Fibroblast of skin of right quadriceps (primary cell): ENCODE measurements around the gene JAM2.
"Not testable (repeated sequence)": the region's sequence is repeated elsewhere in the genome, so short reads cannot be mapped to it uniquely, and the experiment has no call there.

ENCODE experiments used
- DNase-seq: peaks from one replicate; pipeline ENCODE4 v3.0.0-alpha.2; 2013

Gene JAM2

GRCh38 chr21:25638660-25639550 is at the start of gene JAM2:
TSS of gene JAM2 (plus strand) at chr21:25639258. CDS start at chr21:25639822, 564 bp downstream.
- DNase-seq, result peak; percentile 49

GRCh38 chr21:25589887-25590286 is 49.2 kb upstream of the JAM2 start:
- no peak for DNase-seq

DNA sequence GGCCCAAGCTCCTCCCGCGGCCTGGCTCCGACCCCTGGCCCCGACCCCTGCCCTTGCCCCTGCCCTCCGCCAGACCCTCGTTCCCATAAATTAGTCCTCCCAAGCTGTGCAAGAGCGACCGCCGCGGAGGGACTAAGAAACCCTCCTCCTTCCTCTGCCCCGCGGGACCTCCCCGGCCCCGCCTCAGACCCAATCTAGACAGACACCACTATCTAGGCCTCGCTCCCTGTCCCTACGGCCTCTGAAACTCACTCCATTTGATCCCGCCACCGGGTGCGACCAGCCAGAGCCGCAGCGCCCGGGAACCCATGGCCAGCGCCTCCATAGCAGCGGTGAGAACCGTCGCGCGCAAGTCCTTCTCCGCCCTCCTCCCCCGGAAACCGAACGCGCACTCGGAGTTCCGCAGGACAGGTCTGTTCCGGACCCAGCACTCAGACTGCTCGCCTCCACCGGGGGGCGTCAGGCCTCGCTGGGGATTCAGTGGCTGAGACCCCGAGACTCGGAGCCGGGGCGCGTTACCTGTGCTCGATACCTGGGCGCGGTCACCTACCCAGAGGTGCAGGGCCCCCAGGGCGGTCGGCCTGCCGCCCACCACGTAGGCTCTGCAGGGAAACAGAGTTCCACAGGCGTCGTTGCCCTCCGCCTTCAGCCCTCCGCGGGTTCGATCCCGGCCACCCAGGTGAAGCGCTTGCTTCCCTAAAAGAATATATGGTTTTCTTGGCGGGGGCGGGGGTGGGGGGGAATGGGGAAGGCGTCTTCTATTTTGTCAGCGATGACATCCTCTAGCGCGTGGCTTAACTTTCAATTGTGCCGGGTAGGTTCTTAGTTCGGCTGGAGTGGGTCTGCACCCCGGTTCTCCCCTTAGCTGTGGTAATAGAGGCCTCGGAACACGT is 31.7 kb upstream of the JAM2 start, which contains the start of gene MRPL39:
TSS of gene MRPL39 (minus strand) at position 331 of the 893 bp plus-strand sequence. CDS start at position 325, 6 bp downstream.
- DNase-seq, result peak; percentile 89

DNA sequence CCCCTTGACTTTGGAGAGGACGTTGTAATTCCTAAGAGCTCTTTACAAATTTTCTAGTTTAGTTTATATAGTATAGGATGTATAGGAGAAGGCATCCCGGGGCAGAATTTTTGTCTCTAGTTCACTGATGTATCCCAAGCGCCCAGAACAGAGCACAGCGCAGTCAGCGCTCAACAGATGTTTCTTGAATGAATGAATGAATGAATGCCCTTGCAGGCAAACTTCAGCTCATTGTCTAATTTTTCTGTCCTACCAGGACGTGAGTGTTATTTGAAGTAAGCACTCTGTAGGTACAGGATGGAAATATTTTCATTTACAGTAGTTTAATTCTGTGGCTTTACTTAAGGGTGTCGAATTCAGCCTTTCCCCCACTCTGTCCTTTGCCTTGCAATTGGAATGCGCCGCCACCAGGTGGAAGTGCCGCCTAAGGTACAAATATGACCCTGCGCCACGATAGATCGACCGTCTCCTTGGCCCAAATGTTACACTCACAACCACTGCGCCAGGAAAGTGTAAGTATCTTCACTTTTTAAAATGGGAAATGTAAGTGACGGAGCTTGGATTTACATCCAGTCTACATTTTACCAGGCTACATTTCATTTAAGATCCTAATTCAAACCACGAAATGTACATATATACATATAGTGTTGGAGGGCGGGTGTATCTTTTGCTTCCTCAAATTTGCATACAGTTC is 30.9 kb upstream of the JAM2 start:
- DNase-seq, result peak; percentile 80

- no peak for DNase-seq
These were observed 24.6 kb upstream of the JAM2 start for GRCh38 chr21:25614441-25614840.

- no peak for DNase-seq
These were observed 23.2 kb upstream of the JAM2 start for GRCh38 chr21:25615880-25616279.

DNA sequence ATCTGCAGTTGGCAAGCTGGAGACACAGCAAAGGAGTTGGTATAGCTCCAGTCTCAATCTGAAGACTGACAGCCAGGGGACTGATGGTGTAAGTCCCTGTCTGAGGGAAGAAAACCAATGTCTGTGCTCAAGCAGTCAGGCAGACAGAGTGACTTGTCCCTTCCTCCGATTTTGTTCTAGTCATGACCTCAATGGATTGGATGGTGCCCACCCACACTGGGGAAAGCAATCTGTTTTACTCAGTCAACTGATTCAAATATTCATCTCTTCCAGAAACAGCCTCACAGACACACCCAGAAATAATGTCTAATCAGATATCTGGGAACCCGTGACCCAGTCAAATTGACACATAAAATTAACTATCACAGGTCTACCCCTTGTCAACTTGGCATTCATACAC is 19.9 kb upstream of the JAM2 start:
- DNase-seq, result no peak

GRCh38 chr21:25624511-25624910 is 14.5 kb upstream of the JAM2 start:
- DNase-seq, result no peak

- DNase-seq, result no peak
These were observed 14.0 kb upstream of the JAM2 start for GRCh38 chr21:25625036-25625435.

DNA sequence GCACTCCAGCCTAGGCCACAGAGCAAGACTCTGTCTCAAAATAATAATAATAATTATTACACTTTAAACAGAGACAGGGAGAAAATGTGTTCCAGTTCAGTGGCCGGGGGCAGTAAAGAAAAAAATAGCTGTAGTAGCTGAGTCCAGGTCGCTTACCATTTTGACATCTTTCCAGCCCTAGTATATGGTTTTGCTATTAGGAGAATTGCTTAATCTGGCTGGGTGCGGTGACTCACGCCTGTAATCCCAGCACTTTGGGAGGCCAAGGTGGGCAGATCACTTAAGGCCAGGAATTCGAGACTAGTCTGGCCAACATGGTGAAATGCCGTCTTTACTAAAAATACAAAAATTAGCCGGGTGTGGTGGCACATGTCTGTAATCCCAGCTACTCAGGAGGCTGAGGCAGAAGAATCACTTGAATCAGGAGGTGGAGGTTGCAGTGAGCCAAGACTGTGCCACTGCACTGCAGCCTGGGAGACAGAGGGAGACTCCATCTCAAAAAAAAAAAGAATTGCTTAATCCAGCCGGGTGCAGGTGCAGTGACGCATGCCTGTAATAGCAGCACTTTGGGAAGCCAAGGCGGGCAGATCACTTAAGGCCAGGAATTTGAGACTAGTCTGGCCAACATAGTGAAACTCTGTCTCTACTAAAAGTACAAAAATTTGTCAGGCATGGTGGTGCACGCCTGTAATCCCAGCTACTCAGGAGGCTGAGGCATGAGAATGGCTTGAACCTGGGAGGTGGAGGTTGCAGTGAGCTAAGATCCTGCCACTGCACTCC is 13.1 kb upstream of the JAM2 start:
- DNase-seq, result not testable (repeated sequence)

DNA sequence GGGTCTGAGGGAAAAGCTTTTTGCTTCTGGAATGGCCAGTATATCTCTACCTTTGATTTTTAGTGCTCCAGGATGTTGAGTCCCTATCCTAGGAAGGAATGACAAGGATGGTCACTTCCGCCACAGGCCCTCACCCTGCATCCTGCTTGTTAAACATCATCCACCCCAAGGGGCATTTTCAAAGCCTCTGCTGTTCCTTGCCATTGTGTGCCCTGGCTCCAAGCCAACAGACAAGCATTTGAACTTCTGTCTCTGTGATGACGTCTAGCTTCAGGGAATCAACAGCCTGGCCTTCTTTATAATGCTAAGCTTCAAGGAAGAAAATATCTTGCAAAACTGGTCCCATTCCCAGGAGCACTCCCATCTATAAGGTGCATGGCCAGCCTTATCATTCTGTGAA is 12.3 kb upstream of the JAM2 start:
- DNase-seq, result no peak

GRCh38 chr21:25632296-25632695 is 6.8 kb upstream of the JAM2 start:
- DNase-seq, result no peak

DNA sequence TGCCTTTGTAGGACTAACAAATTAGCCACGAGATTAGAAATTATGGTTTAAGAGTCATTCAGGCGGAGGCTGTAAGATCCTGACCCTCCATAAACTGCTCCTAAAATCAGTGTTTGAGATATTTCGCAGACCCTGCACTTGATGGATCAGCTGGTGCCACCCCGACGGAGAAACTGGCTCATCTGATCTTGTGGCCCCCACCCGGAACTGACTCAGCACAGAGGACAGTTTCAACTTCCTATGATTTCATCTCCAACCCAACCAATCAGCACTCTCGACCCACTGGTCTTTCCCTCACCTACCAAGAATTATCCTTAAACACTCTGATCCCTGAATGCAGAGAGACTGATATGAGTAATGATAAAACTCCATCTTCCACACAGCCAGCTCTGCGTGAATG is 3.7 kb upstream of the JAM2 start:
- no peak for DNase-seq

DNA sequence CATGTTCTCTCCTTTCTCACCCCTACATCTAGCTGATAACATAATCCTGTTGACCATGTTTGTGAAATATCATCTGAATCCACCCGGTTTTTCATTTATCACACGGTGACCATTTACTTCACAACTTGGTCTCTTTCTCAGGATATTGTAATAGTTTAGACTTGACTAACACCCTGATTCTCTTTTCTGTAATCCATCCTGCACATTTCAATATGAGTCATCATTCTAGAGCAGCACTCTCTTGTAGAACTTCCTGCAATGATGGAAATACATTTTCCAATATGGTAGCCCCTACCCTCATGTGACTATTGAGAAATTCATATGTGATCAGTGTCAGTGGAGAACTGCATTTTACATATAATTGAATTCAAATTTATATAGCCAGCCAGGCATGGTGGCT is 2.3 kb upstream of the JAM2 start:
- DNase-seq, result peak; percentile 13

GRCh38 chr21:25637851-25638659 is 1.0 kb upstream of the JAM2 start:
- DNase-seq, result peak; percentile 14

DNA sequence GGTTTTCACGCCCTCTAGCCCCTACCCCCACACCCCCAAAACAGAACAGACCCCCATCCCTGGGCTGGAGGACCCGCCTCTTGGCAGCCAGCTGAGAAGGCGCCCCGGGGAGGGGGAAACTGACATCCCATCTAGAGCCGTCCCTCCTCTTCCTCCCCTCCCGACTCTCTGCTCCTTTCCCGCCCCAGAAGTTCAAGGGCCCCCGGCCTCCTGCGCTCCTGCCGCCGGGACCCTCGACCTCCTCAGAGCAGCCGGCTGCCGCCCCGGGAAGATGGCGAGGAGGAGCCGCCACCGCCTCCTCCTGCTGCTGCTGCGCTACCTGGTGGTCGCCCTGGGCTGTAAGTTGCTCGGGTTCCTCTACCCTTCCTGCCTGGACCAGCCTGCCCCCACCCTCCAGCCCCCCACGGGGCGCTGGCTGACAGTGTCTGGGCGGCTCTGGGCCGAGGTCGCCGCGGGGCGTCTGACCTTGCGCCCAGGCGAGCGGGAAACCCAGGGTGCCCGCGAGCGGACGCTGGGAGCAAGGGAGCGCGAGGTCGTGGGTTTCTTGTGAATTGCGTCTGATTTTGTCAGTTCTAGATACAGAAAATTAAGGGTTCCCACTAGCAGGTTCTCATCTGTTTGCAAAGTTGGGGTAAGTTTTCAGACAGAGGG is 618 bp downstream of the JAM2 start:
- DNase-seq, result peak; percentile 33

GRCh38 chr21:25640202-25640942 is 1.3 kb downstream of the JAM2 start:
- DNase-seq, result peak; percentile 5

GRCh38 chr21:25640943-25641292 is 1.9 kb downstream of the JAM2 start:
- DNase-seq, result no peak

GRCh38 chr21:25643486-25643885 is 4.4 kb downstream of the JAM2 start:
- DNase-seq, result no peak

DNA sequence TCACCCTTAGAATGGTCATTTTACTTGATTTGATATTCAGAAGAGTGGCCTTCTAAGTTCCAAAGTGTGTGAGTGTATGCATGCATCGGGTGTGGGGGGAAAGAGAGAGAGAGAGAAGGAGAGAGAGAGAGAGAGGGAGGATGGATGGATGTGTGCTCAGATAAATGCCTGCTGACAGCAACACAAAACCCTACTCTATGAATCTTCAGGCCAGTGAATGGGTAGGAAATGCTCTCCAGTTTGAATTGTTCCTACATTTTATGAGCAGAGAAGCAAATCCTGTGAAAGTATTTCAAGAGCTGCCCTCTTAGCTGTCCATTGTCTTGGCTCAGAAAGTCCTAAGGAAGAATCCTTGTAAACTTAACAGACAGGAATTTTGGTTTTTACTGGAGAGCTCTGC is 7.4 kb downstream of the JAM2 start:
- no peak for DNase-seq
